Trophoblast cell (in vitro differentiated cells and primary cell): Measurements from ENCODE around the gene MOSPD3.

Source experiments
- DNase-seq, 2 donors: peaks; one replicate each; pipeline ENCODE4 v3.0.0-alpha.2; 2016
- H2AFZ ChIP-seq: 2 replicates; pipeline ENCODE4 v1.6.1; 2013; ENCODE audit warnings: low read length, moderate library complexity, mild to moderate bottlenecking; ENCODE audit not compliant: insufficient read depth, poor library complexity
- H2AK5ac ChIP-seq: 2 replicates; pipeline ENCODE4 v1.6.1; 2013; ENCODE audit warnings: mild to moderate bottlenecking, low read length
- H2BK120ac ChIP-seq: 2 replicates; pipeline ENCODE4 v1.6.1; 2013; ENCODE audit warnings: low read length, mild to moderate bottlenecking, moderate library complexity; ENCODE audit not compliant: insufficient read depth, poor library complexity
- H2BK12ac ChIP-seq: 2 replicates; pipeline ENCODE4 v1.6.1; 2013; ENCODE audit warnings: mild to moderate bottlenecking, low read length, moderate library complexity
- H2BK5ac ChIP-seq: 2 replicates; pipeline ENCODE4 v1.6.1; 2013; ENCODE audit warnings: low read length, low read depth, moderate library complexity, mild to moderate bottlenecking; ENCODE audit not compliant: poor library complexity
- H3K14ac ChIP-seq: 2 replicates; pipeline ENCODE4 v1.6.1; 2013; ENCODE audit warnings: mild to moderate bottlenecking, low read length
- H3K18ac ChIP-seq: 2 replicates; pipeline ENCODE4 v1.6.1; 2013; ENCODE audit warnings: mild to moderate bottlenecking, low read length
- H3K23ac ChIP-seq: 2 replicates; pipeline ENCODE4 v1.6.1; 2013; ENCODE audit warnings: low read length
- H3K27ac ChIP-seq: 2 replicates; pipeline ENCODE4 v1.5.1; 2013; ENCODE audit warnings: low read depth, mild to moderate bottlenecking, inconsistent platforms, low read length, moderate library complexity
- H3K27me3 ChIP-seq: 2 replicates; pipeline ENCODE4 v1.6.1; 2013; ENCODE audit warnings: inconsistent platforms, mild to moderate bottlenecking, low read length, moderate library complexity; ENCODE audit not compliant: insufficient read depth
- H3K36me3 ChIP-seq, 2 experiments: 1 replicate in 1 of 2; 2 replicates in 1 of 2; pipeline ENCODE4 v1.6.1; 2013; ENCODE audit warnings: low read length in 2 of 2, mild to moderate bottlenecking in 2 of 2, moderate library complexity in 1 of 2; ENCODE audit not compliant: insufficient read depth in 2 of 2, control insufficient read depth in 1 of 2
- H3K4ac ChIP-seq: 2 replicates; pipeline ENCODE4 v1.6.1; 2013; ENCODE audit warnings: low read depth, mild to moderate bottlenecking, low read length, moderate library complexity
- H3K4me1 ChIP-seq, 2 experiments: 1 replicate in 1 of 2; 2 replicates in 1 of 2; pipeline ENCODE4 v1.6.1; 2013; ENCODE audit warnings: low read length in 2 of 2, mild to moderate bottlenecking in 2 of 2, moderate library complexity in 1 of 2; ENCODE audit not compliant: insufficient read depth in 2 of 2, control insufficient read depth in 1 of 2
- H3K4me2 ChIP-seq: 2 replicates; pipeline ENCODE4 v1.6.1; 2013; ENCODE audit warnings: inconsistent platforms, mild to moderate bottlenecking, low read length, moderate library complexity
- H3K4me3 ChIP-seq: 2 replicates; pipeline ENCODE4 v1.5.1; 2013; ENCODE audit warnings: mild to moderate bottlenecking, low read depth, low read length, inconsistent platforms
- H3K79me1 ChIP-seq: one replicate; pipeline ENCODE4 v1.6.1; 2013; ENCODE audit warnings: low read length
- H3K79me2 ChIP-seq: 2 replicates; pipeline ENCODE4 v1.6.1; 2013; ENCODE audit warnings: low read length, mild to moderate bottlenecking; ENCODE audit not compliant: control insufficient read depth, insufficient read depth, poor library complexity
- H3K9ac ChIP-seq: 2 replicates; pipeline ENCODE4 v1.6.1; 2013; ENCODE audit warnings: mild to moderate bottlenecking, low read length
- H3K9me3 ChIP-seq: 2 replicates; pipeline ENCODE4 v1.6.1; 2013; ENCODE audit warnings: low read depth, mild to moderate bottlenecking, control low read depth, inconsistent platforms, low read length; ENCODE audit not compliant: insufficient read depth
- H4K12ac ChIP-seq: 2 replicates; pipeline ENCODE4 v1.6.1; 2013; ENCODE audit warnings: low read depth, mild to moderate bottlenecking, low read length, moderate library complexity
- H4K8ac ChIP-seq: 2 replicates; pipeline ENCODE4 v1.6.1; 2013; ENCODE audit warnings: low read depth, mild to moderate bottlenecking, low read length, moderate library complexity
- H4K91ac ChIP-seq: one replicate; pipeline ENCODE4 v1.6.1; 2013; ENCODE audit warnings: low read depth, mild to moderate bottlenecking, low read length, moderate library complexity
- WGBS: extraction: QIAGEN DNeasy Blood & Tissue Kit; methylation state at CpG from one replicate; pipeline ENCODE4 v1.1.7; 2013; ENCODE audit warnings: missing lambda C conversion rate; ENCODE audit not compliant: insufficient read length, insufficient coverage; ENCODE audit errors: extremely low coverage; 5-methylcytosine and 5-hydroxymethylcytosine counted together

The MOSPD3 gene

GRCh38 chr7:100626055-100626454 lies 13.7 kb downstream of the MOSPD3 start:
- peaks cover 6% of the 10 kb centered on the region for H3K9me3 ChIP-seq
- H4K12ac ChIP-seq, result no peak overlapping the region

DNA sequence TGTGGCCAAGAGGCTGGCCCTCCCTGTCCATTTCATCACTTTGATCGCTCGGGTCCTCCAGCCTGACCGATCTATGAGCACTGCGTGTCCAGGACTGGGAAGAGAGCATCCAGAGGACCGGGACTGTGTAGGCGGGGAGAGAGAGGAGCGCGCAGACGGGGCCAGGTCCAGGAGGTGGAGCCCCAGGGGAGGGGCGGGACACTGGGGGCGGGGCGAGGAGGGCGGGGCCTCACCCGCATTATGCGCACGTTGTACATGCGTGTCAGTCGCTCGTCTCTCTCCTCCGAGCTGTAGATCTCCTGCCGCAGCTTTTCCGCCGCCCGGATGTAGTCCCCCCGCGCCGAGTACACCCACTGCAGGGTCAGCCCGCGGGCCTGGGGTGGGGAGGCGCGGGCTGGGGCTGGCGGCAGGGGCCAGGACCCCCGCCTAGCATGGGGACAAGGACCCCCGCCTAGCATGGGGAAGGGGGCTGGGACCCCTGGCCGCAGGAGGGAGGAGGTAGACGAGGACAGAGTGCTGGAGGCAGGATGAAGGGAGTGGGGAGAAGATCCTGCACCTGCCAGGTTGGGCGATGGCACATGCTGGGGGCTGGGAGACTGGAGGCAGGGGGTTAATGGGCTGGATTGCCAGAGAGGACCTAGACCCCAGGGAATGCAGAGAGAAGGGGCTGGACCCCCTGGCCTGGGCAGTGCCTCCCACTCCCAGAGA lies 14.3 kb downstream of the MOSPD3 start:
- H3K4me1 ChIP-seq, result peaks cover 0 to 3% of the 10 kb centered on the region in 2 experiments

More at GRCh38 chr7:100626055-100626454, 13.7 kb downstream of the MOSPD3 start:
- no peak overlapping the region for H3K23ac ChIP-seq
- no peak overlapping the region for H2BK5ac ChIP-seq
- H2BK12ac ChIP-seq, result no peak overlapping the region
- H3K9ac ChIP-seq, result no peak overlapping the region
- H3K27me3 ChIP-seq, result peaks cover 7% of the 10 kb centered on the region
- H2AFZ ChIP-seq, result no peak overlapping the region
- H4K91ac ChIP-seq, result no peak overlapping the region
- no peak overlapping the region for H3K4me3 ChIP-seq
- H3K4me1 ChIP-seq, result peaks cover 0 to 3% of the 10 kb centered on the region in 2 experiments
- H3K18ac ChIP-seq, result no peak overlapping the region
- no CpG with 5 or more reads among the region's 3 CpGs for WGBS
- no peak overlapping the region for H2AK5ac ChIP-seq
- DNase-seq, result no peak
- H3K27ac ChIP-seq, result no peak overlapping the region
- no peak overlapping the region for H3K14ac ChIP-seq
- H3K79me2 ChIP-seq, result no peaks in the 10 kb centered on the region
- H3K4ac ChIP-seq, result no peak overlapping the region
- no peaks in the 10 kb centered on the region for H3K36me3 ChIP-seq
- H3K4me2 ChIP-seq, result peak overlapping the region; percentile 51
- H4K8ac ChIP-seq, result no peak overlapping the region
- no peaks in the 10 kb centered on the region for H3K79me1 ChIP-seq
- no peak overlapping the region for H2BK120ac ChIP-seq

GRCh38 chr7:100627238-100627549 lies 14.9 kb downstream of the MOSPD3 start:
- WGBS, result no CpG with 5 or more reads among the region's 21 CpGs
- H3K4me1 ChIP-seq, result peaks cover 0 to 3% of the 10 kb centered on the region in 2 experiments
- no peak overlapping the region for H3K4me2 ChIP-seq
- no peak overlapping the region for H4K8ac ChIP-seq
- no peak overlapping the region for H3K14ac ChIP-seq
- no peak overlapping the region for H3K4me3 ChIP-seq
- no peak overlapping the region for H3K27ac ChIP-seq
- H4K12ac ChIP-seq, result no peak overlapping the region
- peaks cover 6% of the 10 kb centered on the region for H3K9me3 ChIP-seq
- H2BK120ac ChIP-seq, result no peak overlapping the region
- H3K23ac ChIP-seq, result no peak overlapping the region
- no peak overlapping the region for H3K9ac ChIP-seq
- no peak overlapping the region for H2BK5ac ChIP-seq
- no peaks in the 10 kb centered on the region for H3K79me2 ChIP-seq
- H3K36me3 ChIP-seq, result no peaks in the 10 kb centered on the region
- no peak for DNase-seq
- no peak overlapping the region for H2AK5ac ChIP-seq
- H3K4ac ChIP-seq, result no peak overlapping the region
- no peak overlapping the region for H4K91ac ChIP-seq
- no peak overlapping the region for H2AFZ ChIP-seq
- H3K18ac ChIP-seq, result no peak overlapping the region
- peaks cover 7% of the 10 kb centered on the region for H3K27me3 ChIP-seq
- H2BK12ac ChIP-seq, result no peak overlapping the region
- H3K79me1 ChIP-seq, result no peaks in the 10 kb centered on the region

More for the DNA sequence above, 14.3 kb downstream of the MOSPD3 start:
- DNase-seq, result peak; percentile 78 to 82
- no peaks in the 10 kb centered on the region for H3K79me2 ChIP-seq
- no peak overlapping the region for H3K4me3 ChIP-seq
- no CpG with 5 or more reads among the region's 37 CpGs for WGBS
- H2BK120ac ChIP-seq, result no peak overlapping the region
- H3K9ac ChIP-seq, result no peak overlapping the region
- H3K14ac ChIP-seq, result no peak overlapping the region
- no peak overlapping the region for H2AK5ac ChIP-seq
- no peak overlapping the region for H2AFZ ChIP-seq
- H3K79me1 ChIP-seq, result no peaks in the 10 kb centered on the region
- no peak overlapping the region for H2BK5ac ChIP-seq
- no peak overlapping the region for H4K8ac ChIP-seq
- H3K27ac ChIP-seq, result no peak overlapping the region
- H3K23ac ChIP-seq, result no peak overlapping the region
- H4K91ac ChIP-seq, result no peak overlapping the region
- peaks cover 6% of the 10 kb centered on the region for H3K9me3 ChIP-seq
- peaks cover 7% of the 10 kb centered on the region for H3K27me3 ChIP-seq
- H2BK12ac ChIP-seq, result no peak overlapping the region
- no peak overlapping the region for H3K4ac ChIP-seq
- no peak overlapping the region for H4K12ac ChIP-seq
- no peaks in the 10 kb centered on the region for H3K36me3 ChIP-seq
- H3K4me2 ChIP-seq, result peak overlapping the region; percentile 51
- H3K18ac ChIP-seq, result no peak overlapping the region

DNA sequence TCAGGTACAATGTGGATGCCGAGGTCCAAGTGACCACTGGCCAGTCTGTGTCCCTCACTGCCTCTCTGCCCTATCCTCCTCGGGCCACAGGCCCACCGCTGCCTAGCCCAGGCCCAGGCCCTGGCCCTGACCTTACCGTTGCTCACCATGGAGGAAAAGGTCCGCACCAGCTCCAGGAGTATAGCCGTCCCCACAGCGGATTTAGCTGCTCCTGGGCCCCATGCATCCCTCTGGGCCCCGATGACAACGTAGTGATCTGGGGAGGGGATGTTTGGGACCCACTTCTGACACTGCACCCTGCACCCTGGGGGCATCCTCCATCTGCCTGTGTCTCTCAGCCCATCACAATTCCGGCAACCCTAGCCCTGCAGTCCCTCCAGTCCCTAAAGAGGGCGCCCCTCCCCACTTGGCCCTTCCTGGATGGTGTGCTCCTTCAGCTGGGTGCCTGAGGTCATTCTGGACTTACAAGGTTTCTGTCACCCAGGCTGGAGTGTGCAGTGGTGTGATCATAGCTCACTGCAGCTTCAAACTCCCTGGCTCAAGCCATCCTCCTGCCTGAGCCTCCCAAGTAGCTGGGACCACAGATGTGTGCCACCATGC lies 16.9 kb downstream of the MOSPD3 start:
- Histone ChIP-seq H2AK5ac (no peak overlapping the region), H3K27ac (no peak overlapping the region), H3K14ac (no peak overlapping the region), H3K9me3 (peaks cover 6% of the 10 kb centered on the region), H3K36me3 (no peaks in the 10 kb centered on the region), H3K18ac (no peak overlapping the region), H4K8ac (no peak overlapping the region), H3K4me1 (peaks cover 7 to 11% of the 10 kb centered on the region in 2 experiments), H2BK120ac (no peak overlapping the region), H2BK12ac (no peak overlapping the region), H3K79me1 (no peaks in the 10 kb centered on the region), H2AFZ (no peak overlapping the region), H3K79me2 (peaks cover 3% of the 10 kb centered on the region), H3K4me2 (no peak overlapping the region), H3K4me3 (peak overlapping the region; percentile 1), H3K23ac (no peak overlapping the region), H2BK5ac (no peak overlapping the region), H4K91ac (no peak overlapping the region), H4K12ac (no peak overlapping the region), H3K27me3 (peaks cover 16% of the 10 kb centered on the region), H3K9ac (no peak overlapping the region), H3K4ac (no peak overlapping the region)
- peak; percentile 55 to 57 for DNase-seq
- no CpG with 5 or more reads among the region's 11 CpGs for WGBS
